HEK293 (cell line): Measurements from ENCODE around the gene SCN5A.

ENCODE experiments used
- KLF8 ChIP-seq: fragments of 450-650 bp; formaldehyde crosslinking; IDR thresholded peaks from 2 replicates; pipeline ENCODE4 v1.5.1; 2016; ENCODE audit warnings: missing biosample characterization, missing genetic modification characterization
- TRIM28 ChIP-seq: IDR thresholded peaks from 2 replicates; pipeline ENCODE4 v1.6.1; 2011; ENCODE audit warnings: low read length, control low read depth, borderline replicate concordance
- ZNF16 ChIP-seq: fragments of 450-650 bp; formaldehyde crosslinking; IDR thresholded peaks from 2 replicates; pipeline ENCODE4 v1.5.1; 2016; ENCODE audit warnings: low read depth, missing biosample characterization, missing genetic modification characterization
- ZNF433 ChIP-seq: fragments of 450-650 bp; formaldehyde crosslinking; IDR thresholded peaks from 2 replicates; pipeline ENCODE4 v1.5.1; 2016; ENCODE audit warnings: missing biosample characterization, missing genetic modification characterization, low read depth
- TF ChIP-seq, protein P1 (sequence below): fragments of 450-650 bp; formaldehyde crosslinking; IDR thresholded peaks from 2 replicates; pipeline ENCODE4 v1.5.1; 2016; ENCODE audit warnings: missing biosample characterization, missing genetic modification characterization
- TF ChIP-seq, protein P2 (sequence below): fragments of 450-650 bp; formaldehyde crosslinking; IDR thresholded peaks from 2 replicates; pipeline ENCODE4 v1.5.1; 2016; ENCODE audit warnings: missing biosample characterization, missing genetic modification characterization
- TF ChIP-seq, protein P3 (sequence below): fragments of 450-650 bp; formaldehyde crosslinking; conservative IDR thresholded peaks from 2 replicates; pipeline ENCODE4 v1.5.1; 2016; ENCODE audit warnings: low read depth, missing biosample characterization, missing genetic modification characterization
- TF ChIP-seq, protein P4 (sequence below): fragments of 450-650 bp; formaldehyde crosslinking; IDR thresholded peaks from 2 replicates; pipeline ENCODE4 v1.5.1; 2016; ENCODE audit warnings: missing biosample characterization, missing genetic modification characterization
- TF ChIP-seq, protein P5 (sequence below): fragments of 450-650 bp; formaldehyde crosslinking; IDR thresholded peaks from 2 replicates; pipeline ENCODE4 v1.5.1; 2016; ENCODE audit warnings: missing biosample characterization, missing genetic modification characterization

DNA sequence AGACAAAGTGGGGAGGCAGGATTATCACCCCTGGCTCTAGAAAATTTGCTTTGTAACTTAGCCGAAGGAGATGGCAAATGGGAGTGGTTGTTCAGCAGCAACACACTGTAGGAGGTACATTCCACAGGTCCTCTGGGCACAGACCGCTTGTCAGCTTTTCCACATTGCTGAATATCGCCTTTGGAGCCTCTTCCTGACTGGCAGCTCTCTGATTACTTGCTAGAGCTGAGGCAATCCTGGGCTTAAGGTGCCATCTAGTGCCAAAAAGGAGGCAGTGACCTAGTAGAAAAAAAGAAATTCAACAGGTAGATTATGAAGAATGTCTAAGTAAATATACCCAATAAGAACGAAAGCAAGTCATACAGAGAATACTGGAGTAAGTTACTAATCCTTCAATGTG, 13.1 kb upstream of the SCN5A start:
- TF ChIP-seq, protein P1, sequence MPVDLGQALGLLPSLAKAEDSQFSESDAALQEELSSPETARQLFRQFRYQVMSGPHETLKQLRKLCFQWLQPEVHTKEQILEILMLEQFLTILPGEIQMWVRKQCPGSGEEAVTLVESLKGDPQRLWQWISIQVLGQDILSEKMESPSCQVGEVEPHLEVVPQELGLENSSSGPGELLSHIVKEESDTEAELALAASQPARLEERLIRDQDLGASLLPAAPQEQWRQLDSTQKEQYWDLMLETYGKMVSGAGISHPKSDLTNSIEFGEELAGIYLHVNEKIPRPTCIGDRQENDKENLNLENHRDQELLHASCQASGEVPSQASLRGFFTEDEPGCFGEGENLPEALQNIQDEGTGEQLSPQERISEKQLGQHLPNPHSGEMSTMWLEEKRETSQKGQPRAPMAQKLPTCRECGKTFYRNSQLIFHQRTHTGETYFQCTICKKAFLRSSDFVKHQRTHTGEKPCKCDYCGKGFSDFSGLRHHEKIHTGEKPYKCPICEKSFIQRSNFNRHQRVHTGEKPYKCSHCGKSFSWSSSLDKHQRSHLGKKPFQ (tag by site-specific recombination) = no peak
- TF ChIP-seq KLF8 = no peak
- no peak for TF ChIP-seq ZNF433 (tag by site-specific recombination)
- TF ChIP-seq TRIM28 = peak; percentile 72; the same call in 1 of the 2 replicates
- TF ChIP-seq, protein P2, sequence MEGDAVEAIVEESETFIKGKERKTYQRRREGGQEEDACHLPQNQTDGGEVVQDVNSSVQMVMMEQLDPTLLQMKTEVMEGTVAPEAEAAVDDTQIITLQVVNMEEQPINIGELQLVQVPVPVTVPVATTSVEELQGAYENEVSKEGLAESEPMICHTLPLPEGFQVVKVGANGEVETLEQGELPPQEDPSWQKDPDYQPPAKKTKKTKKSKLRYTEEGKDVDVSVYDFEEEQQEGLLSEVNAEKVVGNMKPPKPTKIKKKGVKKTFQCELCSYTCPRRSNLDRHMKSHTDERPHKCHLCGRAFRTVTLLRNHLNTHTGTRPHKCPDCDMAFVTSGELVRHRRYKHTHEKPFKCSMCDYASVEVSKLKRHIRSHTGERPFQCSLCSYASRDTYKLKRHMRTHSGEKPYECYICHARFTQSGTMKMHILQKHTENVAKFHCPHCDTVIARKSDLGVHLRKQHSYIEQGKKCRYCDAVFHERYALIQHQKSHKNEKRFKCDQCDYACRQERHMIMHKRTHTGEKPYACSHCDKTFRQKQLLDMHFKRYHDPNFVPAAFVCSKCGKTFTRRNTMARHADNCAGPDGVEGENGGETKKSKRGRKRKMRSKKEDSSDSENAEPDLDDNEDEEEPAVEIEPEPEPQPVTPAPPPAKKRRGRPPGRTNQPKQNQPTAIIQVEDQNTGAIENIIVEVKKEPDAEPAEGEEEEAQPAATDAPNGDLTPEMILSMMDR (tag by site-specific recombination) = no peak
- TF ChIP-seq, protein P3, sequence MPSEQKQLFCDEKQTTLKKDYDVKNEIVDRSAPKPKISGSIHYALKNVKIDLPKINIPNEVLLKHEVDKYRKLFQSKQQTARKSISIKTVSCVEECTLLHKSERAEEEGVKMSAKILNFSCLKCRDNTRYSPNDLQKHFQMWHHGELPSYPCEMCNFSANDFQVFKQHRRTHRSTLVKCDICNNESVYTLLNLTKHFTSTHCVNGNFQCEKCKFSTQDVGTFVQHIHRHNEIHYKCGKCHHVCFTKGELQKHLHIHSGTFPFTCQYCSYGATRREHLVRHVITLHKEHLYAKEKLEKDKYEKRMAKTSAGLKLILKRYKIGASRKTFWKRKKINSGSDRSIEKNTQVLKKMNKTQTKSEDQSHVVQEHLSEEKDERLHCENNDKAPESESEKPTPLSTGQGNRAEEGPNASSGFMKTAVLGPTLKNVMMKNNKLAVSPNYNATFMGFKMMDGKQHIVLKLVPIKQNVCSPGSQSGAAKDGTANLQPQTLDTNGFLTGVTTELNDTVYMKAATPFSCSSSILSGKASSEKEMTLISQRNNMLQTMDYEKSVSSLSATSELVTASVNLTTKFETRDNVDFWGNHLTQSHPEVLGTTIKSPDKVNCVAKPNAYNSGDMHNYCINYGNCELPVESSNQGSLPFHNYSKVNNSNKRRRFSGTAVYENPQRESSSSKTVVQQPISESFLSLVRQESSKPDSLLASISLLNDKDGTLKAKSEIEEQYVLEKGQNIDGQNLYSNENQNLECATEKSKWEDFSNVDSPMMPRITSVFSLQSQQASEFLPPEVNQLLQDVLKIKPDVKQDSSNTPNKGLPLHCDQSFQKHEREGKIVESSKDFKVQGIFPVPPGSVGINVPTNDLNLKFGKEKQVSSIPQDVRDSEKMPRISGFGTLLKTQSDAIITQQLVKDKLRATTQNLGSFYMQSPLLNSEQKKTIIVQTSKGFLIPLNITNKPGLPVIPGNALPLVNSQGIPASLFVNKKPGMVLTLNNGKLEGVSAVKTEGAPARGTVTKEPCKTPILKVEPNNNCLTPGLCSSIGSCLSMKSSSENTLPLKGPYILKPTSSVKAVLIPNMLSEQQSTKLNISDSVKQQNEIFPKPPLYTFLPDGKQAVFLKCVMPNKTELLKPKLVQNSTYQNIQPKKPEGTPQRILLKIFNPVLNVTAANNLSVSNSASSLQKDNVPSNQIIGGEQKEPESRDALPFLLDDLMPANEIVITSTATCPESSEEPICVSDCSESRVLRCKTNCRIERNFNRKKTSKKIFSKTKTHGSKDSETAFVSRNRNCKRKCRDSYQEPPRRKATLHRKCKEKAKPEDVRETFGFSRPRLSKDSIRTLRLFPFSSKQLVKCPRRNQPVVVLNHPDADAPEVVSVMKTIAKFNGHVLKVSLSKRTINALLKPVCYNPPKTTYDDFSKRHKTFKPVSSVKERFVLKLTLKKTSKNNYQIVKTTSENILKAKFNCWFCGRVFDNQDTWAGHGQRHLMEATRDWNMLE = no peak
- TF ChIP-seq, protein P4, sequence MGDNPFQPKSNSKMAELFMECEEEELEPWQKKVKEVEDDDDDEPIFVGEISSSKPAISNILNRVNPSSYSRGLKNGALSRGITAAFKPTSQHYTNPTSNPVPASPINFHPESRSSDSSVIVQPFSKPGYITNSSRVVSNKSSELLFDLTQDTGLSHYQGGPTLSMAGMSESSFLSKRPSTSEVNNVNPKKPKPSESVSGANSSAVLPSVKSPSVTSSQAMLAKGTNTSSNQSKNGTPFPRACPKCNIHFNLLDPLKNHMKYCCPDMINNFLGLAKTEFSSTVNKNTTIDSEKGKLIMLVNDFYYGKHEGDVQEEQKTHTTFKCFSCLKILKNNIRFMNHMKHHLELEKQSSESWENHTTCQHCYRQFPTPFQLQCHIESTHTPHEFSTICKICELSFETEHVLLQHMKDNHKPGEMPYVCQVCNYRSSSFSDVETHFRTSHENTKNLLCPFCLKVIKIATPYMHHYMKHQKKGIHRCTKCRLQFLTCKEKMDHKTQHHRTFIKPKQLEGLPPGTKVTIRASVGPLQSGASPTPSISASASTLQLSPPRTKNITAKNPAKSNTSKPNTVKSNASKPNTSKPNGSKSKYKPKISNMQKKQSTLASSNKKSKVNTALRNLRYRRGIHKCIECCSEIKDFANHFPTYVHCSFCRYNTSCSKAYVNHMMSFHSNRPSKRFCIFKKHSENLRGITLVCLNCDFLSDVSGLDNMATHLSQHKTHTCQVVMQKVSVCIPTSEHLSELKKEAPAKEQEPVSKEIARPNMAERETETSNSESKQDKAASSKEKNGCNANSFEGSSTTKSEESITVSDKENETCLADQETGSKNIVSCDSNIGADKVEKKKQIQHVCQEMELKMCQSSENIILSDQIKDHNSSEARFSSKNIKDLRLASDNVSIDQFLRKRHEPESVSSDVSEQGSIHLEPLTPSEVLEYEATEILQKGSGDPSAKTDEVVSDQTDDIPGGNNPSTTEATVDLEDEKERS (tag by site-specific recombination) = no peak
- TF ChIP-seq, protein P5, sequence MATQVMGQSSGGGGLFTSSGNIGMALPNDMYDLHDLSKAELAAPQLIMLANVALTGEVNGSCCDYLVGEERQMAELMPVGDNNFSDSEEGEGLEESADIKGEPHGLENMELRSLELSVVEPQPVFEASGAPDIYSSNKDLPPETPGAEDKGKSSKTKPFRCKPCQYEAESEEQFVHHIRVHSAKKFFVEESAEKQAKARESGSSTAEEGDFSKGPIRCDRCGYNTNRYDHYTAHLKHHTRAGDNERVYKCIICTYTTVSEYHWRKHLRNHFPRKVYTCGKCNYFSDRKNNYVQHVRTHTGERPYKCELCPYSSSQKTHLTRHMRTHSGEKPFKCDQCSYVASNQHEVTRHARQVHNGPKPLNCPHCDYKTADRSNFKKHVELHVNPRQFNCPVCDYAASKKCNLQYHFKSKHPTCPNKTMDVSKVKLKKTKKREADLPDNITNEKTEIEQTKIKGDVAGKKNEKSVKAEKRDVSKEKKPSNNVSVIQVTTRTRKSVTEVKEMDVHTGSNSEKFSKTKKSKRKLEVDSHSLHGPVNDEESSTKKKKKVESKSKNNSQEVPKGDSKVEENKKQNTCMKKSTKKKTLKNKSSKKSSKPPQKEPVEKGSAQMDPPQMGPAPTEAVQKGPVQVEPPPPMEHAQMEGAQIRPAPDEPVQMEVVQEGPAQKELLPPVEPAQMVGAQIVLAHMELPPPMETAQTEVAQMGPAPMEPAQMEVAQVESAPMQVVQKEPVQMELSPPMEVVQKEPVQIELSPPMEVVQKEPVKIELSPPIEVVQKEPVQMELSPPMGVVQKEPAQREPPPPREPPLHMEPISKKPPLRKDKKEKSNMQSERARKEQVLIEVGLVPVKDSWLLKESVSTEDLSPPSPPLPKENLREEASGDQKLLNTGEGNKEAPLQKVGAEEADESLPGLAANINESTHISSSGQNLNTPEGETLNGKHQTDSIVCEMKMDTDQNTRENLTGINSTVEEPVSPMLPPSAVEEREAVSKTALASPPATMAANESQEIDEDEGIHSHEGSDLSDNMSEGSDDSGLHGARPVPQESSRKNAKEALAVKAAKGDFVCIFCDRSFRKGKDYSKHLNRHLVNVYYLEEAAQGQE = no peak
- TF ChIP-seq ZNF16 (tag by site-specific recombination) = no peak
